ENCODE data around the gene NHSL2. TPM values are rescaled to one million over a fixed set of nuclear protein-coding genes. Genes with fewer than 3 reads are reported as not detected.

NHSL2 gene
- total RNA-seq, 4 donors from 2014 or later = 10.4 to 31.4 (median 17.7) TPM

DNA sequence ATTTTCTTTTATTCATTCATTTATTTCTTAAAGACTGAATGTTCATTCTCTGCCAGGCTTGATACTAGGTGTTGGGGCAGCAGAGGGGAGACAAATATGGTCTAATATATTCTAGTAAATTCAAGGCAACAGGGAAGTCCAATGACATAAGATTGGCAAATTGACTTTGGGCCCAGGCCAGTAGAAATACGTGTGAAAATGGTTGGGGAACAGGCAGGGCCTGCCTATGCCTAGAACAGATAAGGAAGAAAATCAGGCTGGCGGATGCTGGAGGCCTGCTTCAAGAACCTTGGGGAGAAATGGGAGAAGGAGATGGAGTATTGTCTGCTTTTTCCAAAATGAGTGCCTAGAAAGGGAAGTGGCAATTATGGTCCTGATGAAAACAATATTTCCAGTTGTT lies 112.4 kb downstream of the NHSL2 start:
- peaks cover 7 to 43% (median 37%) of the 10 kb centered on the region in 4 donors for H3K4me1 ChIP-seq
- H3K4me3 ChIP-seq = no peak overlapping the region
- no peak overlapping the region for H3K27ac ChIP-seq (replicated peaks in 1 of 4)
- intact Hi-C loops (cut with DNase I) = no loop called here
- H3K9me3 ChIP-seq = no peaks in the 10 kb centered on the region
- no peak for DNase-seq (ENCODE audit: extremely low spot score)
- H3K36me3 ChIP-seq = no peaks in the 10 kb centered on the region
- no peak for TF ChIP-seq POLR2A (IDR thresholded peaks at IDR 0.05; ENCODE audit: low read depth)
- TF ChIP-seq POLR2AphosphoS5 (IDR thresholded peaks at IDR 0.05) = no peak
- no peak for TF ChIP-seq EP300 (IDR thresholded peaks at IDR 0.05)
- TF ChIP-seq, protein P1, sequence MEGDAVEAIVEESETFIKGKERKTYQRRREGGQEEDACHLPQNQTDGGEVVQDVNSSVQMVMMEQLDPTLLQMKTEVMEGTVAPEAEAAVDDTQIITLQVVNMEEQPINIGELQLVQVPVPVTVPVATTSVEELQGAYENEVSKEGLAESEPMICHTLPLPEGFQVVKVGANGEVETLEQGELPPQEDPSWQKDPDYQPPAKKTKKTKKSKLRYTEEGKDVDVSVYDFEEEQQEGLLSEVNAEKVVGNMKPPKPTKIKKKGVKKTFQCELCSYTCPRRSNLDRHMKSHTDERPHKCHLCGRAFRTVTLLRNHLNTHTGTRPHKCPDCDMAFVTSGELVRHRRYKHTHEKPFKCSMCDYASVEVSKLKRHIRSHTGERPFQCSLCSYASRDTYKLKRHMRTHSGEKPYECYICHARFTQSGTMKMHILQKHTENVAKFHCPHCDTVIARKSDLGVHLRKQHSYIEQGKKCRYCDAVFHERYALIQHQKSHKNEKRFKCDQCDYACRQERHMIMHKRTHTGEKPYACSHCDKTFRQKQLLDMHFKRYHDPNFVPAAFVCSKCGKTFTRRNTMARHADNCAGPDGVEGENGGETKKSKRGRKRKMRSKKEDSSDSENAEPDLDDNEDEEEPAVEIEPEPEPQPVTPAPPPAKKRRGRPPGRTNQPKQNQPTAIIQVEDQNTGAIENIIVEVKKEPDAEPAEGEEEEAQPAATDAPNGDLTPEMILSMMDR (IDR thresholded peaks at IDR 0.05) = no peak
- 61% methylated on average over 2 of the region's 2 CpGs for WGBS
- H3K27me3 ChIP-seq = no peaks in the 10 kb centered on the region

DNA sequence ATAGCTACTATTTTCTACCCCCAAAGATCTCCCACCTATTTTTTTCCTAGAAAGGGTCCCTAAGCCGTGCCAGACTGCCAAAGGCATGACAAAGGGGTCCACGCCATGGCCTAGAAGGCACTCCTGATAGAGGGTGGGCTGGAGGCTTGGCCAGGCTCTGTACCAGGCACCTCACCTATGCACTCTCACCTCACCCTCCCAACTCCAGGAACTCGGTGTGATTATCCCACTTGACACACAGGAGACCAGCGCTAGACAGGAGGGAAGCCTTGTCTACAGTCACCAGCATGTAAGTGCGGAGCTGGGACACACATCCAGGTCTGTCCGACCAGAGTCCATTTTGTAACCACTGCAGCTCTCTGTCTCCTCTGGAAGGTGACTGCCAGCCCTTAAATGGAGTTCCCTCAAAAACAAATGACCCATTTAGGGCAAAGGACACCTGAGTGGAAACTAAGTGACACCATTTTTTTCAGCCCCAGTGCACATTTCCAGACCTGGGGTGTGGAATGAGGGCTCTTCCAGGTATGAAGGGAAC lies 114.7 kb downstream of the NHSL2 start:
- H3K27ac ChIP-seq (replicated peaks in 1 of 4) = no peak overlapping the region
- intact Hi-C loops (cut with DNase I) = no loop called here
- WGBS = 79% methylated on average over 5 of the region's 6 CpGs
- H3K9me3 ChIP-seq = no peaks in the 10 kb centered on the region
- peak; percentile 21 for DNase-seq (ENCODE audit: extremely low spot score)
- no peaks in the 10 kb centered on the region for H3K36me3 ChIP-seq
- no peak overlapping the region for H3K4me3 ChIP-seq
- TF ChIP-seq EP300 (IDR thresholded peaks at IDR 0.05) (no peak), POLR2AphosphoS5 (IDR thresholded peaks at IDR 0.05) (no peak), POLR2A (IDR thresholded peaks at IDR 0.05; ENCODE audit: low read depth) (no peak)
- TF ChIP-seq, protein P1 (IDR thresholded peaks at IDR 0.05) = no peak
- peaks cover 3 to 46% (median 40%) of the 10 kb centered on the region in 4 donors for H3K4me1 ChIP-seq
- no peaks in the 10 kb centered on the region for H3K27me3 ChIP-seq

DNA sequence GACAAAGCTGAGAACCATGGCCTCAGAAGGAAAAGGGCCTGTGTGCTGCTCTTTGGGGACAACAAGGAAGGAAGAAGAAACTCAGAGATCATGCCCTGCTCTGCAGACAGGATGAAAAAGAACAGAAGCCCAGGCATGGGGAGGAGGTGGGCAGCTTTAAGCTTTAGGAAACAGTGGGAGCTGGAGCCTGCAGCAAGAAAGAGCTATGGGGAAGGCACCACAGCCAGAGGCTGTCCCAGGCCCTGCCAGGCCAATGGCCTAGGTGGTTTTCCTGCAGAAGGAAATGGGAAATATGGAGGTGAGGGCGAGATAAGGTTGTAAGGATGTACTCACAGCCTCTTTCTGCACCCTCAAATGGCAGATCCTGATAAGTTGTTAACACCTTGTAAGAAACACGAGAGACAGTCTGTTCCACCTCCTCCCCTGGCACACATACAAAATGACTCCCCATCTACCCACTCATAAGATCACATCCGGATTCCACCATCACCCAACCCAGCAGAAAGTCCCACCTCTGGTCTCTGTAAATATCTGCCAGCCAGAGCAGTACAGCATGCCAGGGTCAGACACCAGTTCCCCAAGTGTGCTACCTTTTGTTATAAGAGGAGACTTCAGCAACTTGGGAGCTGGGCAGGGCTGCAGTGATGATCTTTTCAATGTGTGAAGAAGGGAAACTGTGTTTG lies 115.8 kb downstream of the NHSL2 start:
- Histone ChIP-seq H3K9me3 (no peaks in the 10 kb centered on the region), H3K36me3 (no peaks in the 10 kb centered on the region), H3K4me3 (no peak overlapping the region), H3K4me1 (peaks cover 3 to 47% (median 41%) of the 10 kb centered on the region in 4 donors), H3K27ac (replicated peaks in 1 of 4) (peak overlapping the region; percentile 73 to 80 (median 77)), H3K27me3 (no peaks in the 10 kb centered on the region)
- WGBS = 44% methylated on average over 3 of the region's 3 CpGs
- DNase-seq (ENCODE audit: extremely low spot score) = no peak
- intact Hi-C loops (cut with DNase I) = no loop called here
- TF ChIP-seq POLR2A (IDR thresholded peaks at IDR 0.05; ENCODE audit: low read depth) (no peak), POLR2AphosphoS5 (IDR thresholded peaks at IDR 0.05) (no peak), EP300 (IDR thresholded peaks at IDR 0.05) (no peak)
- TF ChIP-seq, protein P1 (IDR thresholded peaks at IDR 0.05) = no peak

DNA sequence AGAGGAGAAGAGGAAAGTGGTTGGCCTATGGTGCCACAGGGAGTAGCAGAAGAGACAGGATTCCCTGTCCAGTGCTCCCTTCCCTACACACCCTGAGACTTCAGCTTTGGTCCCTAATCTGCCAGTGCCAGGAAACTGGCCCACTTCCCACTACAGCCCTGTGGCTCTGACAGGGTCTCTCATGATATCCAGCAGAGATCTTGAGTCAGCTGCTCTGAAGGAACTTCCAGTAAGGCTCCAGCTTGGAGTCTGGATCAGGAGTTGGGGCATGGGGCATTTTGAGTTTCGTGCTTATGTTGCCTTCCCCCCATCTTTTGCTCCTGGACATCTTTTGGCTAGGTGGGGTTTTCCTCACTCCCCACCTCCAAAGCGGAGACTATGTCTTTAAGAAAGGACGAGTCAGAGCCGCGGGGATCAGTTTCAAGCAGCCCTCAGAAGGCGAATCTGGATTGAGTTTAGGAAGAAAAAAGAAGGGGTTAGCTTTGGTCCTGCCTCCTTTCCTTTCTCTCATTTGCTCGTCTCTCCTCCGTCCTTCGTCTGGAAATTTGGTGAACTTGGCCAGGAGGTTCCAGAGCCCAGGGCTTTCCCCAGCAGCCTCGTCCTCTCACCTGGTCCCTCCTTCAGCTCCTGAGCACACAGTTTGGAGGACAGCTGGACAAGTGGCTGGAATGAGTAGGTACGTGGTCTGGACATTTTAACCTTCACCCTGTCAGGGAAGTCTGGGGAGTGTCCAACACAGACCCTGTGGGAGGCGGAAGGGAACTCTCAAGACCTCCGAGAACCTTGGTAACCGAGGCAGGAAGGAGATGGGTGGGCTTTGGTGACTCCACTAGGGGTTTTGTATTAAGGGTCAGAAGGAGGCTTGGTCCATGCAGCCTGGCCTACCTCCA lies 116.6 kb downstream of the NHSL2 start:
- no peaks in the 10 kb centered on the region for H3K36me3 ChIP-seq
- 66% methylated on average over 13 of the region's 14 CpGs for WGBS
- H3K27me3 ChIP-seq = no peaks in the 10 kb centered on the region
- H3K4me1 ChIP-seq = peaks cover 3 to 47% (median 41%) of the 10 kb centered on the region in 4 donors
- peak overlapping the region; percentile 31 to 47 (median 43) for H3K4me3 ChIP-seq
- intact Hi-C loops (cut with DNase I) = no loop called here
- H3K9me3 ChIP-seq = no peaks in the 10 kb centered on the region
- DNase-seq (ENCODE audit: extremely low spot score) = no peak
- H3K27ac ChIP-seq (replicated peaks in 1 of 4) = peak overlapping the region; percentile 73 to 80 (median 77)
- TF ChIP-seq POLR2AphosphoS5 (IDR thresholded peaks at IDR 0.05) (no peak), POLR2A (IDR thresholded peaks at IDR 0.05; ENCODE audit: low read depth) (no peak), EP300 (IDR thresholded peaks at IDR 0.05) (no peak)
- TF ChIP-seq, protein P1 (IDR thresholded peaks at IDR 0.05) = no peak

Measured in esophagus muscularis mucosa (tissue), 4 donors.